Epithelial cell of proximal tubule (primary cell): Measurements from ENCODE around the gene AGK. TPM values are rescaled to one million over a fixed set of nuclear protein-coding genes. Genes with fewer than 3 reads are reported as not detected.
"Not testable (repeated sequence)": the region's sequence is repeated elsewhere in the genome, so short reads cannot be mapped to it uniquely, and the experiment has no call there.

Source experiments
- DNase-seq: peaks from one replicate; pipeline ENCODE4 v3.0.0-alpha.2; 2011; ENCODE audit warnings: low read depth
- H3K4me3 ChIP-seq: 2 replicates; pipeline ENCODE4 v1.5.1; 2011; ENCODE audit warnings: low read depth, mild to moderate bottlenecking, low read length
- CTCF ChIP-seq: conservative IDR thresholded peaks from 2 replicates; pipeline ENCODE4 v1.5.1; 2012; ENCODE audit warnings: low read depth, mild to moderate bottlenecking, low read length
- total RNA-seq: library from RNA; depleted of rRNA; stranded (reverse); fragments of >200 nt; gene quantifications from 2 replicates; pipeline ENCODE4 v1.2.3, GENCODE V29; 2015

The AGK gene
- total RNA-seq, 1 donor from 2014 or later, result 28.4 TPM

- DNase-seq, result no peak
- TF ChIP-seq CTCF, result no peak
Observed at GRCh38 chr7:141575164-141575563, 24.0 kb downstream of the AGK start.

GRCh38 chr7:141575654-141576448, 24.6 kb downstream of the AGK start:
- DNase-seq, result no peak
- no peak for TF ChIP-seq CTCF
- H3K4me3 ChIP-seq, result no peak overlapping the region

More at GRCh38 chr7:141575164-141575563, 24.0 kb downstream of the AGK start:
- no peak overlapping the region for H3K4me3 ChIP-seq

GRCh38 chr7:141577043-141577839, 26.0 kb downstream of the AGK start:
- no peak overlapping the region for H3K4me3 ChIP-seq
- no peak for TF ChIP-seq CTCF
- DNase-seq, result no peak

GRCh38 chr7:141579953-141580352, 28.7 kb downstream of the AGK start:
- not testable (repeated sequence) for DNase-seq, H3K4me3 ChIP-seq

GRCh38 chr7:141582063-141582462, 30.9 kb downstream of the AGK start:
- H3K4me3 ChIP-seq, DNase-seq: not testable (repeated sequence)

- no peak for DNase-seq
- TF ChIP-seq CTCF, result no peak
- no peak overlapping the region for H3K4me3 ChIP-seq
Observed at GRCh38 chr7:141584935-141585334, 33.7 kb downstream of the AGK start.

- H3K4me3 ChIP-seq, result no peak overlapping the region
- peak; percentile 79 for DNase-seq
- TF ChIP-seq CTCF, result no peak
Observed at GRCh38 chr7:141585592-141586510, 34.6 kb downstream of the AGK start.
